ENCODE results near the gene ZNF213.
"Not testable (repeated sequence)": the region's sequence is repeated elsewhere in the genome, so short reads cannot be mapped to it uniquely, and the experiment has no call there.

ZNF213 gene

GRCh38 chr16:3150346-3151218 is 15.8 kb downstream of the ZNF213 start:
- peak; percentile 99 for DNase-seq

DNA sequence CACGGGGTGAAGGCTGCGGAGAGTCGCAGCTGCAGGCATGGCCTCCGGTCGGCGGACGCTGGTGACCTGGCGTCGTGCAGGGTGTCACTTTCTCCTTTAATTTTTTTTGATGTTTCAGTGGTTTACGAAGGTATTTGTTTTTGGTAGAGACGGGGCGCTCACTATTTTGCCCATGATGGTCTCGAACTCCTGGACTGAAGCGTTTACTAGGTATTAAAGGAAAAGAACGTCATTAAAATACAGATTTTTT is 17.1 kb downstream of the ZNF213 start:
- no peak for DNase-seq

DNA sequence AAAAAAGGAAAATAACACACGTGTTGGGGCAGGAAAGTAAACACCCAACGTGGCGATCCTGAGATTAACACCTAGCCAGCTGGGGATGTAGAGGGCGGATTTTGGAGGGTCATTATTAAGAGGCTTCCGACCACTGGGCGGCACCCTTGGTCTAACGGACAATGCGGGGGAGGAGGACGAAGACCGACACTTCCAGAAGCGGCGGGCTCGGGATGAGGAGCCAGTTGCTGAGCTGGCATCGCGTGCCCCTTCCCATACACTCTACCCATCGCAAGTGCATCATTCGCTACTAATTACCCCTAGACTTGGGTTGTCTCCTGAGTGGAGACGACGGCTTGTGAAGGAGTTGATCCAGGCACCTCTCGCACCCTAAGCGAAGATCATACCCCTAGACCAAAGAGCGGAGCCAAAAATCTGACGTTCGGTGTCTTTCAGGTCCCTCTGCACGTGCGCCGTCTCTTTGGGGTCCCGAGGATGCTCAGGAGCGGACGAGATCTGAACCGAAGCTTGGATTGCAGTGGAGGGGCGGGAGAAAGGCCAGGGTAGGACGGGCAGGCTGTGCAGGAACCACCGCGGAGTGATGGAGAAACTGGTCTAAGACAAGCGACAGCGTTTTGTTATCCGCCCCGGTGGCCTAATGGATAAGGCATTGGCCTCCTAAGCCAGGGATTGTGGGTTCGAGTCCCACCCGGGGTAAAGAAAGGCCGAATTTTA is 17.6 kb downstream of the ZNF213 start:
- DNase-seq, result peak; percentile 97

- DNase-seq, result no peak
Measured at GRCh38 chr16:3152991-3153368, 18.2 kb downstream of the ZNF213 start.

DNA sequence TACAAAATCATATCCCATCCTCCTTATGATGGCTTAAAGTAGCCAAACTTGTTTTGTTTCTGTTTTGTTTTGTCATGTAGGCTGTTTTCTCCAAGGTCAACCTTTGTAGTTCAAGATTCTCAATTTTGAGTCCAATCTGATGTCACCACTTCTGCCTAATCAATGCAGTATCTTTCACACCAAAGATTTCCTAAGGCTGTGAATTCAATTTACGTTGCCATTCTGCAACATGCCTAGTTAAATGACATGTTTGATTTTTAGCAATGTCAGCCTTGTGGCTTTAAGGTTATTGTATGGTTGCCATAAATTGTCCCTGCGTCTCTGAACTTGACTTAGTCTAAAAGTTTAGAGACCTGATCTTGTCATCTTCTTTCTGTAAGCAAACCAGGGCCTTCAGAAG is 20.4 kb downstream of the ZNF213 start:
- DNase-seq, result no peak

DNA sequence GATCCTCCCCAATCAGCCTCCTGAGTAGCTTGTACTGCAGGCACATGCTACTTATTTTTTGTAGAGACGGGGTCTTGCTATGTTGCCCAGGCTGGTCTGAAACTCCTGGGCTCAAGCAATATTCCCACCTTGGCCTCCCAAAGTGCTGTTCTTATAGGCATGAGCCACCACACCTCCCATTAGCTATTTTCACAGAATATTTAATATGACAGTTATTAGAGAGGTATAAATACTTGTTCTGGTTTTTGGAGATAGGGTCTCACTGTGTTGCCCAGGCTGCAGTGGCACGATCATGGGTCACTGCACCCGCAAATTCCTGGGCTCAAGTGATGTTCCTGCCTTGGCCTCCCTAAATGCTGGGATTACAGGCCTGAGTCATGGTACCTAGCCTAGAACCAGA is 21.1 kb downstream of the ZNF213 start:
- DNase-seq, result no peak

GRCh38 chr16:3157229-3158025 is 22.6 kb downstream of the ZNF213 start:
- DNase-seq, result peak; percentile 90

DNA sequence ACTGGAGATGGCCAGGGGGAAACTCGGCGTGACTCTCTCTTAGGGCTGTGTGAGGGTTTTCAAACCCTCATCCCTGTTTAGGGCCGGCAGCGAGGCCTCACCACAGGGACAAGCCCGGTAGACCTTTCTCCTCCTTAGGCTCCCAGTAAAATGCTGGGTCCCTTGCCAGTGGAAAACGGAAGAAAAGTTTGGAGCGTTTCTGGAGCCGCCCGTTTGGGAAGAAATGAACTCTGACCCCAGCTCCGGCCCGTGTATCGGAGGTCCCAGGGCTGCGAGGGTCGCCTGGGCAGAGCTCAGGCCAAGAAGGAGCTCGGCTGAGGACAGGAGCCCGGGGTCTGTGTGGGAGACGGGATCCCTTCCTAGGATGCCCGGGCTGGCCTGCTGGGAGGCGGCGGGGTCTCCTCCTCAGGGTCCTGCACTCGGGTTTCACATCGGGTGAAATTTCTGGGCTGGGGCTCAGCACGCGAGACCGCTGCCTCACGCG is 23.2 kb downstream of the ZNF213 start:
- DNase-seq, result no peak

DNA sequence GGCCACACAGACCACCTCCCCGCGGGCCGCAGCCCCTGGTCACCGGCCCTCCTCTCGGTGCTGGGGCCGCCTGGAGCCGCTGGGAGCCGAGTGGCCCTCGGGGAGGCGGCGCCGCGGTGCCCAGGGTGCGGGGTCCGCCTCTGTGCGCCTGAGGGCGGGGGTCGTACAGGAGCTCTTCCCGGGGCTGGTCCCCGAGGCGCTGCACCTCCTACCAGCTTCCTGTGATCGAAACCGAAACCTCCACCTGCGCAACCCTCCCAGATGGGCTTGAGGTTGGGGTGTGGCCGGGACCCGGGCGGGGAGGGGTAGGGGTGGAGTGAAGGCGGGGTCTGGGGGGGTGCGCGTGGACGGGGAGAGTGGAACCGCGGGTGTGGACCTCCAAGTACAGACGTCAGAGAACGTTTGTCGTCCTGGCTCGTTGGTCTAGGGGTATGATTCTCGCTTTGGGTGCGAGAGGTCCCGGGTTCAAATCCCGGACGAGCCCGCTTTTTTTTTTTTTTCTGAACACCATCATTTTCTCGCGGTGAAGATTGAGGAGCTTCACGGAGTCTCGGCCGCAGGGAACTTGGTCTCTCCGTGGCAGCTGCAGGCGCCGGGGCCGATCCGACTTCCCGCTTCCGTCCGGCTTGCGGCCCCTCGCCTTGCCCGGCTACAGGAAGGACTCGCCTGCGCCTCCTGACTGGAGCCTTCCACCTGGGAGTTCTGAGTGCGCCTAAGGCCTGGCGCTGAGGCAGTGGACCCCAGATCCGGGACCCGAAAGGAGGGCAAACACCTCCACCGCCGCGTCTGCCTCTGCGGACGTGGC is 23.9 kb downstream of the ZNF213 start:
- peak; percentile 95 for DNase-seq

DNA sequence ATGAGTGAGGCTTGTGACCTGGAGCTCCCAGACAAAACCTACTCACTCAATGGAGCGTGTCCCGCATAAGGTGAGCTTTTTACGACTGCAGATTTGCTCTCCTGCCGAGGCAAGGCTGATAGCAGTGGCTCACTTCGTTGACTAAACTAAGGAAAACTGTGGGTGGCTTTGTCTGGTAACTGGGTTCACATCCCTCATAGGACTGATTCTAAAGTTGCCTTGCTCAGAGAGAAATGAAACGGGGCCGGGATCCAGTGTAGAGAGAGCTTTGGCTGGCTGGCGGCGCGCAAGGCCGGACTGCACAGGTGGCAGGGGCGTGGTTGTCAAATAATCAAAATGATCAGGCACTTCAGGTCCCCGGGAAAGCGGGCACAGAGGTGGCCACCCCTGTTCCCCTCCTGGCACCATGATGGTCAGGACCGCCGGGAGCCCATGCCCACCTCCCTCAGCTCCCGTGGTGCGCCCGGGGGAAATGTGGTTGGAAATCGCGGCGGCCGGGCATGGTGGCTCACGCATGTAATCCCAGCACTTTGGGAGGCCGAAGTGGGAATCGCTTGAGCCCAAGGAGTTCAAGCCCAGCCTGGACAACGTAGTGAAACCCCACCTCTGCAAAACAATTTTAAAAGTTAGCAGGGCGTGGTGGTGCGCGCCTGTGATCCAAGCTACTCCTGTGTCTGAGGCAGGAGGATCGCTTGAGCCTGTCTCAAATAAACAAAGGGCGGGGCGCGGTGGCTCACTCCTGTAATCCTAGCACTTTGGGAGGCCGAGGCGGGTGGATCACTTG is 26.6 kb downstream of the ZNF213 start:
- DNase-seq, result no peak

DNA sequence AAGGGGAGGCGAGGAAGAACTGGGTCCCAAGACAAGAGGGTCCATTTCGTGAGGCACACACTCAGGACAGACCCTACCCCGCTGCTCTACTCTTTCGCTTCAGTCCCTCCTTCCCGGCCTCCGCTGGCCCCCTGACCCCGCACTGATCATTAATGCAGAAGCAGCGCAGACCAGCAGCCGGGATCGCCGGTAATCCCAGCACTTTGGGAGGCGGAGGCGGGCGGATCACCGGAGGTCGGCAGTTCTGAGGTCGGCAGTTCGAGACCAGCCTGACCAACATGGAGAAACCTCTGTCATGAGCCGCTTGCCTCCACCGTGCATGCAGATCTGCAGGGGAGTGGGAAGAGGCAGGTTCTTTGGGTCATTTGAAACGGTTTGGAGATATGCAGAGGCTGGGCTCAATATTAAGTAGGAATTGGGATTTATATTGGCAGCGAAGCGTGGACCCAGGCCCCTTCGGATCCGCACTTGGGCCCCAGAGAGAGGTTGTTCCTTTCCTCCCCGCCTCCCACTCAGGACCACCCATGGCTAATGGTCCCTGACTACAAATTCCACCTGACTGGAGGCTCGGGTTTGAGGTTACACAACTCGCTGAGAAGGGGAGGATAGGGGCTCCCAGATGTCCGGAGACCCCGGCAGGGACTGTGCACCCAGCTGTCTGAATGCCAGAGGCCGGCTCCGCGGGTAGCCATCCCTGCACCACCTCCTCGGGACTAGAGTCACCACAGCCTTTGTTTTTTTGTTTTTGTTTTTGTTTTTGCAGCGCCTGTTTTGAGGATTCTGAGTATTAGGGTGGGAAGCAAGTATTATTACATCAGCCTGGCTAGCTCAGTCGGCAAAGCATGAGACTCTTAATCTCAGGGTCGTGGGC is 29.5 kb downstream of the ZNF213 start:
- DNase-seq, result no peak

DNA sequence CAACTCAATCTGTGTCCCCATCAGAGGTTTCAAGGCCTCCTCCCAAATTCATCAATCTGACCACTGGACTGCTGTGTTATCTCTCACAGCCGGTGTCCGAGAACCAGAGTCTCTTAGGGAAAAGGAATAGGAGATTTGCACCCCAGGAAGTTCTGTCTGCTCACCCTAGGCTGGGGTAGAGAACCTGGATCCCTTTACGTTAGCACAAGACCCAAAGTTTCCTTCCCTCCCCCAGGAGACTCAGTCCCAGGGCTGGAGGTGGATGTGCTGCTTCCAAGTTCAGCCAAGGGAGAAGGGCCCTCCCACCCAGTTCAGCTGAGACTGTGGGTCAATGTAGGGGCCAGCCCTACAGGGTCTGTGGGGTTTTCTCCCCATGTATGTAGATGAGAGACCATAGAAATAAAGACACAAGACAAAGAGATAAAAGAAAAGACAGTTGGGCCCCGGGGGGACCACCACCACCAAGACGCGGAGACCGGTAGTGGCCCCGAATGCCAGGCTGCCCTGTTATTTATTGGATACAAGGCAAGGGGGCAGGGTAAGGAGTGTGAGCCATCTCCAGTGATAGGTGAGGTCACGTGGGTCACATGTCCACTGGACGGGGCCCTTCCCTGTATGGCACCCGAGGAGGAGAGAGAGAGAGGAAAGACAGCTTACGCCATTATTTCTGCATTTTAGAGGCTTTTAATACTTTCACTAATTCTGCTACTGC is 30.4 kb downstream of the ZNF213 start:
- no peak for DNase-seq

DNA sequence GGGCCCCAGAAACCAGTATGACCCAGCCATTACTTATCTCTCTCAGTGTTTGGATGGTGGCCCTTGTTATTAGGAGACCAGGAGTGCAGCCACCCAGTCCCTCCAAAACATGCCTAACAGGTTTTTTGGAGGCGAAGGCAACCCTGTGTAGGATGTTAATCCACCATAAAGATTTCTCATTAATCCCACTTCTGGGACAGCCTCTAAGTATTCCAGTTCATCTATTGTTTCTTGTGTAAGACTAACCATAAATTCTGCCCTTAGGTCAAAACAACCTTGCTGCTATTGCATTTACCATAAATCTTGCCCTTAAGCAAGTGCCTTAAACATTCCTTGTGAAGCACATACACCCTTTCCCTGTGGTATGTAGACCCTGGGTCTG is 31.7 kb downstream of the ZNF213 start:
- DNase-seq, result no peak

GRCh38 chr16:3168729-3169128 is 33.9 kb downstream of the ZNF213 start:
- not testable (repeated sequence) for DNase-seq

DNA sequence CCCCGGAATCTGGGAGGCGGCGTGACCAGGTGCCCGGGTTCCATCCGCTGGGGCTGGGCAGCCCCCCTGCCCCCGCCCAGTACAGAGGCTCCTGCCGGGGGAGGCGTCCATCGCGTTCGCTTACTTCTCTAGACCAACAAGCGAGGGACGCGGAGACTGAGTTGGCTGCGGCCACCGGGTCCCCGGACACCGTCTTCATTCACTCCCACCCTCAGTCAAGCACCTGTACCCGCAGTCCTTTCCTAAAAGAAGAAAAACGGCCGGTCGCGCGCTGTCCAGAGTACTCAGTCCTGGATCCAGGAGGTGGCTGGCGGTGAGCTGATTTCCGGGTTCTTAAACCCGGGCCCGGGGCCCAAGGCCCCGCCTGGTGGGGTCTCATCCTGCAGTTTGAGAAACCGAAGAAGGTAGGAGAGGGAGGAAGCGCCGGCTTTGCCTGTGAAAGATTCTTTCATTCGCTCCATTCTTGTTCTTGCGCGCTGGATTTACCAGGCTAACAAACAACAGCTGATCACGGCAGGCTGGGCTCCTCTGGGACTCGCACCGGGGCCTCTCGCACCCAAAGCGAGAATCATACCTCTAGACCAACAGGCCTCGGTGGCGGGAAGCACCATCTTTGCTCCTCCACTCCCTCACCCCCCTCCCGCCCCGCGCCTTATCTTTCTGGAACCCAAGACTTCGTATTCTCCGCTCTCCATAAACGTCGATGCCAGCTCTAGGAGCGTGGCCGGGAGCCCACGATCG is 35.8 kb downstream of the ZNF213 start:
- peak; percentile 59 for DNase-seq

GRCh38 chr16:3171181-3171854 is 36.5 kb downstream of the ZNF213 start:
- DNase-seq, result peak; percentile 62

- peak; percentile 91 for DNase-seq
Measured at GRCh38 chr16:3171855-3172593, 37.2 kb downstream of the ZNF213 start.

Data from activated CD4-positive, alpha-beta T cell treated with anti-CD3 and anti-CD28 coated beads, Interleukin-2, Interleukin-6, amounts not matched to agents 100 ng/mL and 50 ng/mL, durations not matched to agents 16 hours and 8 hours (primary cell).